ENCODE data around the gene AUTS2.

DNA sequence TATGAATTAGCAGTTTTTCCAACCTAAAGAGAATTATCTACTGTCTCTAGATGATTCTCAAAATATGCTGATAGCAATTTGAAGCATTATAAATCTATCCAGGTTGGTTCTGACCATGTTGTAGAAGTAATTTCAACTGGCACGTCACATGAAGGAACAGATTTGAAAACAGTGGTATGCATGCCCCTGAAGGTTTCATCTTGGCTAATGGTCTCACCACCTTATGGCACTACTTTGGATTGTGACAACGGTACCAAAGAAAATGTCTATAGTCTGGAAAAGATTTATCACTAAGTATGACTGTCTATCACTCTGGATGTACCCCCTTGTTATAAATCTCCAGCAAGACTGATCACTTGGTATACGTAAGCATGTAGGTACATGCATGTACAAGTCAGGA, 810.6 kb downstream of the AUTS2 start:
- TF ChIP-seq POLR2AphosphoS5 (IDR thresholded peaks at IDR 0.05; ENCODE audit: insufficient read depth in 1 of 2, low read depth in 1 of 2) = no peak
- TF ChIP-seq POLR2A (IDR thresholded peaks at IDR 0.05) = no peak
- TF ChIP-seq, protein P1, sequence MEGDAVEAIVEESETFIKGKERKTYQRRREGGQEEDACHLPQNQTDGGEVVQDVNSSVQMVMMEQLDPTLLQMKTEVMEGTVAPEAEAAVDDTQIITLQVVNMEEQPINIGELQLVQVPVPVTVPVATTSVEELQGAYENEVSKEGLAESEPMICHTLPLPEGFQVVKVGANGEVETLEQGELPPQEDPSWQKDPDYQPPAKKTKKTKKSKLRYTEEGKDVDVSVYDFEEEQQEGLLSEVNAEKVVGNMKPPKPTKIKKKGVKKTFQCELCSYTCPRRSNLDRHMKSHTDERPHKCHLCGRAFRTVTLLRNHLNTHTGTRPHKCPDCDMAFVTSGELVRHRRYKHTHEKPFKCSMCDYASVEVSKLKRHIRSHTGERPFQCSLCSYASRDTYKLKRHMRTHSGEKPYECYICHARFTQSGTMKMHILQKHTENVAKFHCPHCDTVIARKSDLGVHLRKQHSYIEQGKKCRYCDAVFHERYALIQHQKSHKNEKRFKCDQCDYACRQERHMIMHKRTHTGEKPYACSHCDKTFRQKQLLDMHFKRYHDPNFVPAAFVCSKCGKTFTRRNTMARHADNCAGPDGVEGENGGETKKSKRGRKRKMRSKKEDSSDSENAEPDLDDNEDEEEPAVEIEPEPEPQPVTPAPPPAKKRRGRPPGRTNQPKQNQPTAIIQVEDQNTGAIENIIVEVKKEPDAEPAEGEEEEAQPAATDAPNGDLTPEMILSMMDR (IDR thresholded peaks at IDR 0.05) = no peak

Data from vagina (tissue), 2 donors.